ENCODE data around the gene MUC12. TPM values are rescaled to one million over a fixed set of nuclear protein-coding genes. Genes with fewer than 3 reads are reported as not detected.
"Not testable (repeated sequence)": the region's sequence is repeated elsewhere in the genome, so short reads cannot be mapped to it uniquely, and the experiment has no call there.

Gene MUC12
- total RNA-seq, 2 donors from 2014 or later: 1.6 TPM; not detected in 1

- H3K27me3 Mint-ChIP-seq (ENCODE audit: low read depth): peaks cover 31% of the 10 kb centered on the region
- H3K27ac Mint-ChIP-seq: peak overlapping the region; percentile 73
These were observed 47.9 kb downstream of the MUC12 start for GRCh38 chr7:101017064-101017777.

GRCh38 chr7:101018271-101019167 lies 49.2 kb downstream of the MUC12 start:
- no peaks in the 10 kb centered on the region for H3K36me3 Mint-ChIP-seq (ENCODE audit: insufficient read depth in 2 of 2)
- no peaks in the 10 kb centered on the region for H3K9me3 Mint-ChIP-seq
- DNase-seq (peak; percentile 10 to 32), ATAC-seq (replicated peaks in 1 of 2) (peak; percentile 9 to 21)
- peaks cover 24% of the 10 kb centered on the region for H3K4me1 Mint-ChIP-seq (ENCODE audit: low read depth)
- H3K27me3 Mint-ChIP-seq (ENCODE audit: low read depth): peaks cover 32% of the 10 kb centered on the region
- peak overlapping the region; percentile 54 to 76 for H3K4me3 Mint-ChIP-seq
- peak overlapping the region; percentile 26 for H3K27ac Mint-ChIP-seq

More at GRCh38 chr7:101017064-101017777, 47.9 kb downstream of the MUC12 start:
- peak overlapping the region; percentile 83 to 91 for H3K4me3 Mint-ChIP-seq
- no peaks in the 10 kb centered on the region for H3K9me3 Mint-ChIP-seq
- ATAC-seq (replicated peaks in 1 of 2) (peak; percentile 94 to 97), DNase-seq (peak; percentile 77 to 78)
- H3K36me3 Mint-ChIP-seq (ENCODE audit: insufficient read depth in 2 of 2): no peaks in the 10 kb centered on the region
- H3K4me1 Mint-ChIP-seq (ENCODE audit: low read depth): peaks cover 24% of the 10 kb centered on the region

GRCh38 chr7:101020444-101020843 lies 51.1 kb downstream of the MUC12 start:
- H3K4me3 Mint-ChIP-seq: no peak overlapping the region
- peaks cover 32% of the 10 kb centered on the region for H3K27me3 Mint-ChIP-seq (ENCODE audit: low read depth)
- DNase-seq (no peak), ATAC-seq (replicated peaks in 1 of 2) (no peak)
- H3K36me3 Mint-ChIP-seq (ENCODE audit: insufficient read depth in 2 of 2): no peaks in the 10 kb centered on the region
- no peaks in the 10 kb centered on the region for H3K9me3 Mint-ChIP-seq
- H3K27ac Mint-ChIP-seq: no peak overlapping the region
- H3K4me1 Mint-ChIP-seq (ENCODE audit: low read depth): peaks cover 24% of the 10 kb centered on the region

- Mint-ChIP-seq H3K4me3 (no peak overlapping the region), H3K36me3 (ENCODE audit: insufficient read depth in 2 of 2) (no peaks in the 10 kb centered on the region), H3K4me1 (ENCODE audit: low read depth) (peaks cover 18% of the 10 kb centered on the region), H3K27me3 (ENCODE audit: low read depth) (peaks cover 21% of the 10 kb centered on the region), H3K27ac (no peak overlapping the region), H3K9me3 (no peaks in the 10 kb centered on the region)
- ATAC-seq (replicated peaks in 1 of 2): no peak
- no peak for DNase-seq
These were observed 52.3 kb downstream of the MUC12 start for GRCh38 chr7:101021703-101022102.

- H3K9me3 Mint-ChIP-seq: no peaks in the 10 kb centered on the region
- no peak overlapping the region for H3K4me3 Mint-ChIP-seq
- no peak for DNase-seq
- peaks cover 4% of the 10 kb centered on the region for H3K4me1 Mint-ChIP-seq (ENCODE audit: low read depth)
- ATAC-seq (replicated peaks in 1 of 2): no peak
- H3K27me3 Mint-ChIP-seq (ENCODE audit: low read depth): peaks cover 21% of the 10 kb centered on the region
- H3K36me3 Mint-ChIP-seq (ENCODE audit: insufficient read depth in 2 of 2): no peaks in the 10 kb centered on the region
- no peak overlapping the region for H3K27ac Mint-ChIP-seq
These were observed 54.5 kb downstream of the MUC12 start for GRCh38 chr7:101023839-101024238.

- Mint-ChIP-seq H3K27me3 (ENCODE audit: low read depth) (no peaks in the 10 kb centered on the region), H3K27ac (no peak overlapping the region), H3K4me1 (ENCODE audit: low read depth) (no peaks in the 10 kb centered on the region), H3K36me3 (ENCODE audit: insufficient read depth in 2 of 2) (no peaks in the 10 kb centered on the region), H3K9me3 (no peaks in the 10 kb centered on the region), H3K4me3 (no peak overlapping the region)
- DNase-seq (no peak), ATAC-seq (replicated peaks in 1 of 2) (no peak)
These were observed 61.7 kb downstream of the MUC12 start for GRCh38 chr7:101031082-101031481.

- no peaks in the 10 kb centered on the region for H3K27me3 Mint-ChIP-seq (ENCODE audit: low read depth)
These were observed 66.6 kb downstream of the MUC12 start for GRCh38 chr7:101035941-101036340.

GRCh38 chr7:101041283-101041682 lies 71.9 kb downstream of the MUC12 start:
- not testable (repeated sequence) for H3K36me3 Mint-ChIP-seq (ENCODE audit: insufficient read depth in 2 of 2); ATAC-seq (replicated peaks in 1 of 2); H3K4me1 Mint-ChIP-seq (ENCODE audit: low read depth); H3K27me3 Mint-ChIP-seq (ENCODE audit: low read depth); H3K9me3 Mint-ChIP-seq; H3K4me3 Mint-ChIP-seq; H3K27ac Mint-ChIP-seq; DNase-seq

More at GRCh38 chr7:101035941-101036340, 66.6 kb downstream of the MUC12 start:
- Mint-ChIP-seq H3K36me3 (ENCODE audit: insufficient read depth in 2 of 2) (no peaks in the 10 kb centered on the region), H3K27ac (no peak overlapping the region), H3K4me1 (ENCODE audit: low read depth) (no peaks in the 10 kb centered on the region), H3K4me3 (no peak overlapping the region), H3K9me3 (no peaks in the 10 kb centered on the region)
- DNase-seq: no peak
- ATAC-seq (replicated peaks in 1 of 2): no peak

- H3K27me3 Mint-ChIP-seq (ENCODE audit: low read depth): peaks cover 43% of the 10 kb centered on the region
- peak; percentile 50 to 55 for DNase-seq
- H3K9me3 Mint-ChIP-seq: no peaks in the 10 kb centered on the region
- H3K4me1 Mint-ChIP-seq (ENCODE audit: low read depth): no peaks in the 10 kb centered on the region
- H3K4me3 Mint-ChIP-seq: no peak overlapping the region
- H3K27ac Mint-ChIP-seq: no peak overlapping the region
- no peak for ATAC-seq (replicated peaks in 1 of 2)
- no peaks in the 10 kb centered on the region for H3K36me3 Mint-ChIP-seq (ENCODE audit: insufficient read depth in 2 of 2)
These were observed 89.0 kb downstream of the MUC12 start for GRCh38 chr7:101058355-101058754.

GRCh38 chr7:101059620-101059942 lies 90.2 kb downstream of the MUC12 start:
- H3K9me3 Mint-ChIP-seq: no peaks in the 10 kb centered on the region
- ATAC-seq (replicated peaks in 1 of 2) (no peak), DNase-seq (no peak)
- peaks cover 48% of the 10 kb centered on the region for H3K27me3 Mint-ChIP-seq (ENCODE audit: low read depth)
- H3K4me1 Mint-ChIP-seq (ENCODE audit: low read depth): no peaks in the 10 kb centered on the region
- no peak overlapping the region for H3K4me3 Mint-ChIP-seq
- H3K36me3 Mint-ChIP-seq (ENCODE audit: insufficient read depth in 2 of 2): no peaks in the 10 kb centered on the region
- H3K27ac Mint-ChIP-seq: no peak overlapping the region

GRCh38 chr7:101060992-101061391 lies 91.6 kb downstream of the MUC12 start:
- no peaks in the 10 kb centered on the region for H3K36me3 Mint-ChIP-seq (ENCODE audit: insufficient read depth in 2 of 2)
- ATAC-seq (replicated peaks in 1 of 2): no peak
- H3K27me3 Mint-ChIP-seq (ENCODE audit: low read depth): peaks cover 50% of the 10 kb centered on the region
- H3K4me1 Mint-ChIP-seq (ENCODE audit: low read depth): no peaks in the 10 kb centered on the region
- no peaks in the 10 kb centered on the region for H3K9me3 Mint-ChIP-seq
- no peak overlapping the region for H3K27ac Mint-ChIP-seq
- no peak for DNase-seq
- H3K4me3 Mint-ChIP-seq: no peak overlapping the region

- not testable (repeated sequence) for ATAC-seq (replicated peaks in 1 of 2); H3K4me3 Mint-ChIP-seq; H3K36me3 Mint-ChIP-seq (ENCODE audit: insufficient read depth in 2 of 2); H3K4me1 Mint-ChIP-seq (ENCODE audit: low read depth); H3K27ac Mint-ChIP-seq; DNase-seq; H3K9me3 Mint-ChIP-seq
- peaks cover 48% of the 10 kb centered on the region for H3K27me3 Mint-ChIP-seq (ENCODE audit: low read depth)
These were observed 94.8 kb downstream of the MUC12 start for GRCh38 chr7:101064176-101064550.

GRCh38 chr7:101065162-101065561 lies 95.8 kb downstream of the MUC12 start:
- not testable (repeated sequence) for DNase-seq; H3K36me3 Mint-ChIP-seq (ENCODE audit: insufficient read depth in 2 of 2); H3K27ac Mint-ChIP-seq; ATAC-seq (replicated peaks in 1 of 2); H3K9me3 Mint-ChIP-seq; H3K4me1 Mint-ChIP-seq (ENCODE audit: low read depth); H3K4me3 Mint-ChIP-seq
- peaks cover 48% of the 10 kb centered on the region for H3K27me3 Mint-ChIP-seq (ENCODE audit: low read depth)

Measured in activated T-cell treated with anti-CD3 and anti-CD28 coated beads, Interleukin-2, amount 50 U/mL, for 72 hours (primary cell).